GM18520 (cell line): Measurements from ENCODE around the gene MARVELD1.

ENCODE experiments used
- ATAC-seq: cut with Tn5 transposase; IDR thresholded peaks from one replicate; pipeline ENCODE4 v1.9.1; 2021; ENCODE audit not compliant: unreplicated experiment

MARVELD1 gene

DNA sequence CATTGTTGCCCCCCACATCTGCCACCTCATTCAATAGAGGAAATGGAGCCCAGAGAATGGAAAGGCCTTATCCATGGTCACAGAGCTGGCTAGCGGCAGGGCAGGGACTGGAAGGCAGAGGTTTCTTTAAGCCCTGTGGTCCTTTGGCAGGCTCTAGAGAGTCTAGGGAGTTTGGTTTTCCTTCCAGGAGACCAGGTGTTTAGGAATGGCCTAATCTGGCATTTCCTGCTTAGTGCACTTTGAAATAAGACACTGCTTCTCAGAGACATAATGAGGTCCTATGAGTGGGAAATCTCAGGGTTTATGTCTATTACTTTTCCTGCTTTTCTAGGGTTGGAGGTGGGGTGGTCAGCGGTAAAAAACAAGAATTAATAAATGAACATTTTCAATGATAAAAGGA lies 6.1 kb downstream of the MARVELD1 start:
- no peak for ATAC-seq

DNA sequence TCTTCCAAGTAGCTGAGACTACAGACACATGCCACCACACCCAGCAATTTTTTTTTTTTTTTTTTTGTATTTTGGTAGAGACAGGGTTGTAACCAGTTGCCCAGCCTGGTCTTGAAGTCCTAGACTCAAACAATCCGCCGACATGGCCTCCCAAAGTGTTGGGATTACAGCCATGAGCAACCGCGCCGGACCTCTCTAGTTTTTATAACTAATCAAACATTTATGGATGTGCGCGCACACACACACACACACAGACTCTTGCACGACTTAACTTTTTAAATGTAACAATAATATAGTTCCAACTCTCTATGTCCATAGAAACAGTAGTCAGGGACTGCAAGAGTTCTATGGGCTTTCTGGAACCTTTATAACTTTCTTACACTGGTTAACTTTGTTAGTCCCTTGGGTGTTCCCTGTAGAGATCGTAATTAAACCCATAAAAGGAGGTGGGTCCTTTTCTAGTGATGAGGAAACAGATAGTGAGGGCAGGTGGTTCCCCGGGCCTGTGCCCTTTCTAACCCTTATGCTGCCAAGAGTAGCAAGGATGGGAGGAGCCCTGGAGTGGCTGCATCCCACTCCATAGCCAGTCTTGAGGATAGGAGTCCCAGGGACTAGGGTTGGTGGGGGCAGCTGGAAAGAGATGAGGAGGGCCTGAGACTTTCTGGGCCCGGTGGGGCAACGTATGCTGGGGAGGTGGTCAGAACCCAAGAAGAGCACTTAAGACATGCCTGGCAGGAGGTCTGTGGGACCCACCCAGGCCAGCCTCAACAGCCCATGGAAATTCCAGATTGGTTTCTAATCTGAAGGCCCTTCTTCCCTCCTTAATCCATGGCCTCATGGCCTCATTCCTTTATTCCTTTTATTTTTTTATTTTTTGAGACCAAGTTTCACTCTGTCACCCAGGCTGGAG lies 8.6 kb downstream of the MARVELD1 start:
- no peak for ATAC-seq

DNA sequence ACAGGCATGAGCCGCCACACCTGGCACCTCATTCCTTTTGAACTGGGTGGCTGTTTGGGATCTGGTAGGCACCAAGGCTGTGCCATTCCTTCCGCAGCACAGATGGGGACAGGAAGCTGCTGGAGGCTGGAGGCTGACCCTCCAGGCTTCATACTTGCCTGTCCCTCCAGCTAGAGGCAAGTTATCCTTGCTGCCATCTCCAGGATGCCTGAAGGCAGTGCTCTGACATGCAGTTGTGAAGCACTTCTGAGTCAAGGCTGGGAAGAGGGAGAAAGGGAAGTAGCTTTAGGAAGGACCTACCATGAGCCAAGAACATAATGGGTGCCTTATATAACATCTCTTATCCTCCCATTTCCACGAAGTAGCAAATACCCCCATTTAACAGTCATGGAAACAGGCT lies 9.5 kb downstream of the MARVELD1 start:
- no peak for ATAC-seq

DNA sequence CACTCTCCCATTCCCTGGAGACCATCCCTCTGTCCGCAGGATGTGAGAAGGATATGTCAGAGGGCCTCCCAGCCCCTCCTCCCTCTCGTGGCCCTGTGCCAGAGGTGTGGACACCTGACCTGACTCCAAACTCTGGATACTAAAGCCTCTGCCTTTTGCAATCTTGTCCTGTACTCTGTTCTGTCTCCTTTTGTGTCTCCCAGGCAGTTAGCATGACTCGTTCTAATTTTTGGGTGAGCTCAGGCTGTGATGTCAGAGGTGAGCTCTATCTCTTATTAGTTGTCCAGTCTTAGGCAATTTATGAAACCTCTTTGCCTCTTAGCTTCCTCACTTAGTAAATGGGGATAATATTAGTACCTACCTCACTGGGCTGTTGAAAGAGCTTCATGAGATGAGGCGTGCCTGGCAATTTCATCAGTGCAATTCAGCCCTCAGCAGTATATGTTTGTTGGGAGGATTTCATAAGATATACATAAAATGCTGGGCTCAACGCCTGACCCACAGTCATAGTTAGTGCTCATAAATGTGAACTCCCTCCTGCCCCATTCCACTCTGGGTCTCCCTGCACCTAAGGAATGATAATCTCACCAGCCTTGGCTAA lies 10.9 kb downstream of the MARVELD1 start:
- no peak for ATAC-seq

DNA sequence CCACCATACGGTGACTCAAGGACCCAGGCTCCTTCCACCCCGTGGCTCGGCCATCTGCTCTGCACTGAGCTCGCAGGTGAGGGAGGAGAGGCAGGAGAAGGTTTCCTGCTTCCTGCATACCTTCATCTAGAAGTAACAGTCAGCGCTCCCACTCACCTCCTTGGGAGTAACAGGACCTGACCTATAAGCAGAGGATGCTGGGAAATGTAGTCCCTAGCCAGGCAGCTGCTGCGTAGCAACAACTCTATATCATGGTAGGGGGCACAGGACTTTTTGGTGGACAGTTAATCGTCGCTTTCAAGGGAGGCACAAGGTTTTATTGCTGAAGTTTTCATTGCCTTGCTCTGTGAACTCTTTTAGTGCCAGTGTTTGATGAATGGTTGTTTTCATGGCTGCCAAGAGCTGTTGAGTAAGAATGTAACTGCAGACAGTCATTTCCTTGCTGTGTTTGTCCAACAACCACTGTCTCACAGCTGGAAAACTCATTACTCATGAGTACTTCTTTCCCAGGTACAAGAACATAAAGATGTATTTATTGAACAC lies 13.2 kb downstream of the MARVELD1 start:
- no peak for ATAC-seq

DNA sequence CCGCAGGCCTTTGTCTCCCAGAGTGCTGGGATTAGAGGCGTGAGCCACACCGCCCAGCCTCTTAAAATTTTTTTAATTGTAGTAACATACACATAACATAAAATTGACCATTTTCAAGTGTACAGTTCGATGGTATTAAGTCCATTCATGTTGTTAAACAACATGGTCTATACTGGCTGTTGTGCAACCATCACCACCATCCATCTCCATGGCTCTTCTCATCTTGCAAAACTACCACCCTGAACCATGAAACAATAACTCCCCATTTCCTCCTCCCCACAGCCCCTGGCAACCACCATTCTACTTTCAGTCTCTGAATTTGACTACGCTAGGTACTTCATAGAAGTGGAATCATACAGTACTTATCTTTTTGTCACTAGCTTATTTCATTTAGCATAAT lies 15.5 kb downstream of the MARVELD1 start:
- ATAC-seq = no peak

DNA sequence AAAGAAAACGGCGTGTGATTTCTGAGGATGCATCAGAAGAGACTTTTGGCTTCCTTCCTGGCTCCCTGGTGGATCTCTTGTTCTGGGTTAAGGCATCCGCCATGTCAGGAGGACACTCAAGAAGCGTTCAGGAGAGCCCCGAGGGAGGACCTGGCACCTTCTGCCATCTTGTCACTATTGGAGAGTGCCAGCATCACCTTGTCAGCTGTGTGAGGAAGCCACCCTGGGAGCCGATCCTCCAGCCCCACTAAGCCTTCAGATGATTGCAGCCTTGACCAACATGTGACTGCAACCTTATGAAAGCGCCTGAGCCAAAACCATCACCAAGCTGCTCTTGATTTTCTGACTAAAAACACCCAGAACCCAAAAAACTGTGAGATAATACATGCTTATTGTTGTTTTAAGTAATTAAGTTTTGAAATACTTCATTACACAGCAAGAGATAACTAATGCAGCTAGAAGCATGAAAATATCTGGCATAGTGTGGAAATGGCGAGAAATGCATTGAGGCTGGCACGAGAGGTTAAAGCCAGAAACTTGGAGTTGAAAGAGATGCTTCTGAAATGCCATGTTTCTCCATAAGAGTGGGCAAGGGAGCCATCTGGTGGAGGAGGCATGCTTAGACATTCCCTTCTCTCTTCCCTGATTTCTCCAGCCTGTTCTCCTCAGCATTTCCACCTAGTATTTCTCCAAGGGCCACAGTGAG lies 18.0 kb downstream of the MARVELD1 start:
- no peak for ATAC-seq

DNA sequence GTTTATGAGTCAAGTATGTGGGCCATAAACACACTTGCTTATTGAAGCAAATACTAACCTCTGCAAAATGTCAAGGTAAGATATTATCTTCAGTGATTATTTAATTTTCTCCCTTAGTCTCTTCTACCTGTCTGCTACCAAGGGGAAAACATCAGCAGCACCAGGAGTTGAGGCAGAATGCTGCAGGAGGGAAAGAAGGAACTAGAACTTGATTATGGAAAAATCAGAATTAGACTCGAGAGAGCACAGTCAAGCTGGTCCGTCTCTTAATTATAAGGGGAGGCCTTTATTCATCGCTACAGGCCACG lies 18.5 kb downstream of the MARVELD1 start:
- ATAC-seq = no peak

DNA sequence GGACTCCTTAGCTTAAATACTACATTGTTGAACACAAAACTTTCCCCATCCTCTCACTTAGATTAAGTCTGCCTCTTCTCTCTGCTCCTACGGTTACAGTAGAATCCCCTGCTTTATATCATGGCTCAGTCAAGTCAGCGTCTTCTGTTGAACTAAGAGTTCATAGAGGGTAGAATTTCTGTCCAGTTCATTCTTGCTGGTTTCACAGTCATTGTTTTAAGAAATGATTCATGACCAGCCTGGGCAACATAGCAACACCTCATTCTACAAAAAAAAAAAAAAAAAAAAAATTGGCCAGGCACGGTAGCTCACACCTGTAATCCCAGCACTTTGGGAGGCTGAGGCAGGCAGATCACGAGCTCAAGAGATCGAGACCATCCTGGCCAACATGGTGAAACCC lies 19.7 kb downstream of the MARVELD1 start:
- no peak for ATAC-seq

DNA sequence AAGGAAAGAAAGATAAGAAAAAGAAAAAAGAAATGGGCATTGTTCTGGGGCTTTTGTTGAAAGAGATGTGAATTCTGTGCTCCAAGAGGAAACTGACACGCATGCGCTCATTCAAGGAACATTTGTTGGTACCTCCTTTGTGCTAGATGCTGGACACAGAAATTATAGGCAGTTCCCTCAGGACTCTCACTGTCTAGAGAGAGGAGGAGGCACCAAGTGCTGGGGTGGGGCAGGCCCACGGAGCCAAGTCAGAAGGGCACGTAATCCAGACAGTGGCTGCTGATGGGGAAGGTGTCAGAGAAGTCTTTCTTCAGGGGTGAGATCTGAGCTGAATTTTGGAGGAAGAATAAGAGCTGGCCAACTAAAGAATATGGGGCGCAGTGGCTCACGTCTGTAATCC lies 20.5 kb downstream of the MARVELD1 start:
- ATAC-seq = no peak

DNA sequence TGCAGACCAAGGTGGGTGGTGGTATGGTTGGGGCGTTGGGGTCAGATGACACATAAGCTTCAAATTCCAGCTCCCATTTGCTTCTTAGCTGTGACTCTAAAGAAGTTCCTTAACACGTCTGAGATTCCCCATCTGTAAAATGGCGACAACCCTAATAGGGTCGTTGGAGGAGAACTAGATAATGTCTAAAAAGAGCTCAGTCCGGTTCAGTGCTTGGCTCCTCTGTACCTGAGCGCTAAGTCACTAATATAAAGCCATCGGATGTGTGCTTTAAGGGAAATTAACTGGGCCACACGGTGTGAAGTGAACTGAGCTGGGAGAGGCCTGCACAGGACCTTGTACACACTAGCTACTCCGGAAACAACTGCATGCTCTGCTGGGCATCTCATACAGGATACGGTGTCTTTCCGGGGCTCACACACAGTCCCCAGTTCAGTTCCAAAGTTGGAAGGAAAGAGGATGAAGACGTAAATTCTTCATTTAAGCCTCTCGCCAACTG lies 22.9 kb downstream of the MARVELD1 start:
- ATAC-seq = no peak

DNA sequence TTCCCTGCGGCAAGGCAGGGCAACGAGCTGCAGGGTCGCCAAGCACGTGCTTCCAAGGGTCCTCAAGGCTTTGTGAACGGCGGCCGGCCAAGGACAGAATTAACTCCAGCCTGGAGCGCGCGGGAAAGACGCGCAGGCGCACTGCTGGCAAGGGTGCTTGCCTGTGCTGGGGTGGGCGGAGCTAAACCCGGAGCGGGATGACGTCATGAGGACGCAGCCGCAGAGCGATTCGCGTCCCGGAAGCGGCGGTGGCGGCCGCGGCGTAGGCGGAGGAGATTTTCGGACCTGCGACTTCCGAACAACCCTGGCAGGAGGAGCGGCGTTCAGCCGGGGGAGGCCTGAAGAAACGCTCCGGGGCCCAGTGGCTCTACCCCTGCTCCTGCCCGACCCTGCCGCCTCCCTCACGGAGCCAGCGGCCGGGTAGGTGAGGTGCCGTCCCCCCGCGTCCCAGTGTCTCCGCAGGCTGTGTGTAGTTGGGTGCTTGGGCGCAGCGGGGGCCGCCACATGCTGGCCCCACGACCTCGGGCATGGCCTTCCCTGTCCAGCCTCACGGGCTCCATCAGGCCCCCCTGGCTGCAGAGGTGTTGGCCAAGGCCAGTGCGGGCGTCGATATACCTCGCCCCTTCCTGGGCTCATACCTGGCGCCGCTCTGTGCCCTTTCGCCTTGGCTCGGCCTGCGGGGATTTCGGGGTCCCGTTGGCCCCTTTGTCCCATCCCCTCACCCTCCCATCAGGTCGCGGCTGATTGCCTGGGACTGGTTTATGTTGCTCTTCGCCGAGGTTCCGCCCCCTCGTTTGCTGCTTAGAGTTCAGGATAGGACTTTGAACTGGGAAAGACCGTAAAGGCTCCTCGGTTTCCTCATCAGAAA lies 23.6 kb downstream of the MARVELD1 start, which contains the start of gene ZFYVE27:
TSS of gene ZFYVE27 (plus strand) at position 227 of the 868 bp plus-strand sequence. CDS start 1,350 bp downstream, outside the sequence.
- peak; percentile 80 for ATAC-seq

DNA sequence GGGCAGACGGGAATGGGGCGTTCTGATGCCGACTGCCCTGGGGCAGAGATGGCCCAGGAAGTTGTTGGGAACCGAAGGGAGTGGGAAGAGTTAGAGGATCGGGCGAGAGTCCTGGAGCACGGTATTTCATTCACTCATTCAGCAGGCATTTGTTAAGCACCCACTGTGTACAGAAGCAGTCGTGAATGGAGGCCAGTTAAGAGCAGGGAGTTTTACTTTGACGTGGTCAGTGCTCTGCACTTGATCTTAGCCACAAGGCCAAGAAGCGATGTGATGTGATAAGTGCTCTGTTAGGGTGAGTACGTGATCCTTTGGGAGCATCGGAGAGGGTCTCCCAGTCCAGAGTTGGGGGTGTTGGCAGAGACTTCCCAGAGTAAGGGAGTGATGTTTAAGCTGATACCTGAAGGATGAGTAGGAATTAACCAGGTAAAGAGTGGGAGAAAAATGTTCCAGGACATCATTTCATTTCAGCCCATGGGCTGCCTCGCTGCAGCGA lies 24.3 kb downstream of the MARVELD1 start:
- peak; percentile 8 for ATAC-seq

DNA sequence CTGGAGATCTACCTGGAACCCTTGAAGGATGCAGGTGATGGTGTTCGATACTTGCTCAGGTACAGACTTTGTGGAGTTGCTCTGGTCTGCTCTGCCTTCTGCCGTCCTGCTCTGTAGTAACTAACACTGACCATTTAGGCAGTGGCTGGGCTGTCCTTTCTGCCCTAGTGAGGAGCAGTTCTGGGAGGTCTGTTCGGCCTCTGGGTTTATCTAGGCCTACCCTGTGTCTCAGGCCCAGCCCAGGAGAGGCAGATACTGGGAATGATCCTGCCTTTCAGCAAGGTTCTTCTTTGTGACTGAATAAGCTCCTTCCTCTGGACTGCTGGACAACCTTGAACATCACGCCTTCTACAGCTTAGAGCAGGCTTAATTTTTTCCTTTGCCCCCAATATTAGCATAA lies 25.1 kb downstream of the MARVELD1 start:
- ATAC-seq = no peak

DNA sequence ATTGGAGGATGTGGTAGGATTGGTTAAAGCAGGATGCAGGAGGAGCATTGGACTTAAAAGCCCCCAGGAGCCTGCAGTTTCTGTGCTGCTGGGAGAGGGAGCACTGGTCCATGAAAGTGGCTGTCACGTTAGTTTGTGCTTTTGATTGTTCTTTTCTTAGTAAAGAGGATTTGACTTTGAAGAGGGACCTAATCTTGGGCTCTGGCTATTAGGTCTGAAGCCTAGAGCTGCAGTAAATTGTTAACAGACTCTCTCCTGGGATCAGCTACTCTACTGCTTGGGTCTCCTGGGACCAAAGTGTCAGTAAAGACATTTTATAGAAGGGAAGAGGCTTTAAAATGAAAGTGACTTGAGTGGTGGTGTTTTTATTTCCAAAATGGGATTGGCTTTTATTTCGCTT lies 27.1 kb downstream of the MARVELD1 start:
- ATAC-seq = no peak

DNA sequence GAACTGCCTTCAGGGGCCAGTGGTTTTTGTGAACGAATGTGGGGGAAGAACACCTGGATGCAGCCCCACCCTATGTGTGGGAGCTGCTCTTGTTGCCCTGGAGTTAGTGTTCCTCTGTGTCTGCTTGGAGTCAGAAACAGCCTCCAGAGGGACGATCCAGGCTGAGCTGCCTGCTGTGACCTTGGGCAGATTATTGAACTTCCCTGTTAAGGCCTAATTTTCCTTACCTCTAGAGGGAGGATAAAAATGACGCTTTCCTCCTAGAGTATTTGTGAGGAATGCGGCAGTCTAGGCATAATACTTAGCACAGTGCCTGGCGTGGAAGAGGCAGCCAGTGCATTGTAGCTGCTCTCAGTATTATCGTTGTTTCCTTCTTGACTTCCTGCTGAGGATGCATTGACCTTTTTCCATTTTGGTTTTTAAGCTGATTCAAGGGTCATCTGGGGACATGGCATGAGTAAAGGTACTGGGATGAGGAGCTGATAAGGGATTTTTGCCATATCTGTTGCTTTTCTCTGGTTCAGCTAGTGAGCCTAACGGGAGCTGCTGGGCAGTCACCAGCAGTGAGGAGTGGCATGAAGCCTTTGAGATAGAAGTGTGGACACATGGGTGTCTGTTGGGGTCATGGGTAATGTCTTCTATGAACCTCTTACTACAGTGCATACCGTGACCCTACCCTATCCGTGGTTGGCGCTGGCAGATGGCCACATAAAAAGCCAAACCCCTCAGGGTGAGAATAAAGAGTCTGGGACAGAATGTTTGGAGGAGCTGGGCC lies 29.8 kb downstream of the MARVELD1 start:
- no peak for ATAC-seq

DNA sequence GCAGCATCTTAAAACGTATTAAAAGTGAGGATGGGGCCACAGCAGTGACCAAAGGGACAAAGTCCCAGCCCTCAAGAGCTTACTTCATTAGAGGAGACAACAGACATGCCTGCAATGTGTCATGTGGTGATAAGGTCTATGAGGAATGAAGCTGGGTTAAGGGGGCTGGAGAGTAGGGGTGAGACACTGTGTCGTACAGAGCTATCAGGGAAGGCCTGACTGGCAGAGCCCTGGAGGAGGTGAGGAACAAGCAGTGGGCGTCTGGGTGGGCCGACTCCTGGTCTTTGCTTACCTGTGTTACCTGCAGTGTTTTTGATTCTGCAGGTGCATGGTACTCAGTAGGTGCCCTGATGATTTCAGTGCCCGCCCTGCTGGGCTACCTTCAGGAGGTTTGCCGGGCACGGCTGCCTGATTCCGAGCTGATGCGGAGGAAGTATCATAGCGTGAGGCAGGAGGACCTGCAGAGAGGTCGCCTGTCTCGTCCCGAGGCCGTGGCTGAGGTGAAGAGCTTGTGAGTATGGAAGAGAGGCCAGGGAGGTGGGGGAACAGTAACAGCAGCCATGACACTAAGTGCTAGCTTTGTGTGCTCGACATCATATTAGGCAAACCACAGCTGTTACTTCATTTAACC lies 31.0 kb downstream of the MARVELD1 start:
- ATAC-seq = no peak

DNA sequence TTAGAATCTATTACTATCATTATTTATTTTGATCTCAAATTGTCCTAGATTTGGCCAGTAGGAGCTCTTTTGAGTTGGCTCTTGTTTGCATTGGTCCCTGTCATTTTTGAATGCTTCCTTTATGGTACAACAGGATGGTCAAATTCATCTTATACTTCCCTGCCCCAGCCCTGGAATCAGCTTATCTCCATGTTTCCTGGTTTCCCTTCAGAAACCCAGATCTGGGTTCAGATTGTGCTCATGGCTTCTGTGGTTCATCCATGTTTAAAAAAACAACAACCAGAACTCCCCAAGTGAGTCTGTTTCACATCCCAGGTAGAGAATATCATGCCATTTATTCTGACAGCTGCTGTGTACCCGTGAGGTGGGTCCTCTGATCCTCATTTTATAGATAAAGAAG lies 34.0 kb downstream of the MARVELD1 start:
- ATAC-seq = no peak

DNA sequence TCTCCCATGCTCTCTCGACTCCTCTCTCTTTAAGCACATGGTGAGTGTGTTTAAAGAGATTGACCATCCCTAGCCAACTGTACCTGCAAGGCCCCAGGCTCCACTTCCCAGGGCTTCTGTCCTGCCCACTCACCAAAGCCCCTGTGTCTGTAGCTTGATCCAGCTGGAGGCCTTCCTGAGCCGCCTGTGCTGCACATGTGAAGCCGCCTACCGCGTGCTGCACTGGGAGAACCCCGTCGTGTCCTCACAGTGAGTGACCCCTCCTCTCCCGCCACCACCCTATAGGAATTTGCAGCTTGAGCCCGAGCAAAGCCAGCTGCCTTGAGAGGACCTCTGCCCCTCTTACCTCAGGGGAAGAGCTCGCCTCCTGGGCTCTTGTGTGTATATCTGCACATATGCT lies 34.6 kb downstream of the MARVELD1 start:
- no peak for ATAC-seq
